HG02798 (cell line): ENCODE data around the gene TEKT5.
"Not testable (repeated sequence)": the region's sequence is repeated elsewhere in the genome, so short reads cannot be mapped to it uniquely, and the experiment has no call there.

Source experiments
- ATAC-seq: cut with Tn5 transposase; IDR thresholded peaks from one replicate; pipeline ENCODE4 v1.9.1; 2021; ENCODE audit warnings: mild to moderate bottlenecking; ENCODE audit not compliant: unreplicated experiment, poor library complexity

TEKT5 gene

DNA sequence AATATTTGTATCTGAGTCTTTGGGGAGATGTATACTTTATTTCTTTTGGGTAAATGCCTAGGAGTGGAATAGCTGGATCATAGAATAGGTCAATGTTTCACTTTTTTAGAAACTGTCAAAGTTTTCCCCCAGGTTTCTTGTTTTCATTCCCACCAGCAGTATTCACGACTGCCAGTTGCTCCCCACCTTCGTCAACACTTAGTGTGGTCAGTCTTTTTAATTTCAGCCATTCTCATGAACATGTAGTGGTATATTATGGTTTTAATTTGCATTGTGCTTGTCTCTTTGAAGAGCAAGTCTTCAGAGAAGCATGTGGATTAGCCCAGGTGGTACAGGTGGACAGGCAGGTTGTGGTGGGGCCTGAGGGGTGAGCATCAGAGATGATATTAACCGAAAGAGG, 53.8 kb downstream of the TEKT5 start:
- no peak for ATAC-seq

DNA sequence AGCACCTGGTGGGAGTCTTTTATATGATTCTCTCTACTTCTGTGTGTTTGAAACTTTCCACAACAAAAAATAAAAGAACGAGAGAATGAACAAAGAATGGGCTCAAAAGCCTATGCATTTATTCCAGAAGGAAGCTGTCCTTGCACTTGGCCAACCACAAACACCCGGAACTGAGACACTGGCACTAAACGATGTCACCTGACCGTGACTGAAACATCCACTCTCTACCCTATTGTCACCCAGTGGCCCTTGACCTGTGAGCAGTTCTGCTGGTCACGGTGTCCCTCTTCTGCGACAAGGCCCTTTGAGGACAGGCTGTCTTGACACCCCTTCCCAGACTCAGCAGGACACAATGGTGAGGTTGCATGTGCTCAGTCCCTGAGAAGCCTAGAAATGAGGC, 56.6 kb downstream of the TEKT5 start:
- ATAC-seq, result no peak

GRCh38 chr16:10637337-10638037, 57.2 kb downstream of the TEKT5 start:
- no peak for ATAC-seq

DNA sequence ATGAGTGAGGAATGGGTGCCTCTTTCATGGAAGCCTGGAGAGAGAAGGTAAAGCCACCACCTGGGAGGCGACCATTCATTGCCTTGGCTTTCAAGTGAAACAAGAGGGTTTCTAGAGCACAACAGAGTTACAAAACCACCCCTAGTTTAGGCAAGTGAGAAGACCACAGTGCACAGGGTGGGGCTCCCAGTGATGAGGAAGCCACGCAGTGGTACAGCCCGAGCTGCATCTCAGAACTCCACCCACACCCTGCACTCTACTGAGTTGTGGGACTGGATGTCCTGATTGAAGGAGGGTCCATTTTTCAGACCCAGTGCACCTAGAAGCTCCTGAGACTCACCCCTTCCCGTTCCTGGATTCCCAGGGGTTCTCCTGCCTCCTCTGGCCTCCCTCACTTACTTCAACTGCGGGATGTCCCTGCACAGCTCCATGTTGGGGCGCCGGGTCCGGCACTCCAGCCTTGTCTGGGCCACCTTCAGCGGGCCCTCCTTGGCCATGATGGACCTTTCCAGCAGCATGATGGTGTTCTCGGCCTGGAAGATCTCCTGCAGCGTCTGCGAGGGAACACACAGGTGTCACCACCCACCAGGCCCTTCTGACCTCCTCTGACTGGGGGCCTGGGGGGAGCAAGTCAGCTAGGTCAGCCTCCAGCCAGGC, 59.2 kb downstream of the TEKT5 start:
- ATAC-seq, result no peak

DNA sequence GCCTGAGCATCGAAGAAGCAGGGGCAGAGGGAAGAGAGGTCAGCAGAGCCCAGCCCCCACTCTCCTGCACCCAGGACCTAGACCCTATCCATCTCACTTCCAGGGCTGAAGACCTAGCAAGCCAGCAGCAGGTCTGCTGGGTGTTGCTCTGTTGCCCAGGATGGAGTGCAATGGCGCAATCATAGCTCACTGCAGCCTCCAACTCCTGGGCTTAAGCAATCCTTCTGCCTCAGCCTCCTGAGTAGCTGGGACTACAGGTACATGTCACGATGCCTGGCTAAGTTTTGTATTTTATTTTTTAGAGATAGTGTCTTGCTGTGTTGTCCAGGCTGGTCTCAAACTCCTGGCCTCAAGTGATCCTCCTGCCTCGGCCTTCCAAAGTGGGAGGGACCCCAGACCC, 61.3 kb downstream of the TEKT5 start:
- ATAC-seq, result not testable (repeated sequence)

DNA sequence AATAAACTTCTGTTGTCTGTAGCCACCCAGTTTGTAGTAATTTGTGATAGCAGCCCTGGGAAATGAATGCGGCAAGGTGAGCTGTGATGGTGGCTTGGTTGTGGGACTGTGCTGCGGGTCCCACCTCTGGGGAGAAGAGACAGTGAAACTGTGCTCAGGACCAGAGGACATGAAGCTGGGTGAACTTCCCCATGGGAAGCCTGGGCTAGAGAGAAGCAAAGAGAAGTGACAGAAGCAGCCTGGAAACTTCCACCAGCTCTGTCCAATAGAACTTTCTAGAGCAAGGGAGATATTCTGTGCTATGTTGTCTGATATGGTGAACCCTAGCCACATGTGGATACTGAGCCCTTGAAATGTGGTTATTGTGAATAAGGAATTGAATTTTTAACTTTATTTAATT, 62.8 kb downstream of the TEKT5 start:
- ATAC-seq, result no peak

DNA sequence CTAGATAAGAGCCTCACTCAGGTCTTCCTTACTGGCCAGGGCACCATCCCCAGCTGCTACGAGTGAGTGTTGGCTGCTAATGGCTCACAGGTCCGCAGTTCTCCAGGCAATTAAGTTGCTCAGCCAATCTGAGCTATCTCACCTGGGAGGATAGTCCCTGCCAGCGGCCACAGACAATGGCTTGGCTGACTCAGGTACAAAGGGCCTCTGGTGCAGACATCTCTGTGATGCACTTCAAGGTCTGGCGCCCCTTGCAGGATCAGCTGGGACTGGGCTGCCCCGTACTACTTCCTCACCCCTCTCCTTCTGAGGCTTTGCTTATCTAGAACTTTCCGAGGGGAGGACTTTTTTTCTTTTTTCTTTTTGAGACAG, 65.2 kb downstream of the TEKT5 start:
- no peak for ATAC-seq

GRCh38 chr16:10625595-10626357, 69.0 kb downstream of the TEKT5 start:
- ATAC-seq, result no peak

- no peak for ATAC-seq
Observed at GRCh38 chr16:10624527-10624926, 70.2 kb downstream of the TEKT5 start.

- ATAC-seq, result no peak
Observed at GRCh38 chr16:10623059-10623458, 71.7 kb downstream of the TEKT5 start.

GRCh38 chr16:10622036-10622921, 72.5 kb downstream of the TEKT5 start:
- ATAC-seq, result no peak

DNA sequence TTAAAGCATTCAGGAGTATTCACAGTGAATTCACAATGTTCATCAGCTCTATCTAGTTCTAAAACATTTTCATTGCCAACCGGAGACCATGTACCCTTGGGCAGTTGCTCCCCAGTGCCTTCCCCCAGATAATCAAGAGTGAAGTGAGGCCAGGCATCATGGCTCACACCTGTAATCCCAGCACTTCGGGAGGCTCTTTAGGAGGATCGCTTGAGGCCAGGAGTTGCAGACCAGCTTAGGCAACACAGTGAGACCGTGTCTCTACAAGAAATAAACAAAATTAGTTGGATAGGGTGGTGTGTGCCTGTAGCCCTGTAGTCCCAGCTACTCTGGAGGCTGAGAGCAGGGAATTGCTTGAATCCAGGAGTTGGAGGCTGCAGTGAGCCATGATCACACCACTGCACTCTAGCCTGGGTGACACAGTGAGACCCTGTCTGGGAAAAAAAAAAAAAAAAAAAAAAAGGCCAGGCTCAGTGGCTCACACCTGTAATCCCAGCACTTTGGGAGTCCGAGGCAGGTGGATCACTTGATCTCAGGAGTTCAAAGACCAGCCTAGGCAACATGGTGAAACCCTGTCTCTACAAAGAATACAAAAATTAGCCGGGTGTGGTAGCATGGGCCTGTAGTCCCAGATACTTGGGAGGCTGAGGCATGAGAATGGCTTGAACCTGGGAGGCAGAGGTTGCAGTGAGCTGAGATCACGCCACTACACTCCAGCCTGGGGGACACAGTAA, 73.3 kb downstream of the TEKT5 start:
- not testable (repeated sequence) for ATAC-seq

- ATAC-seq, result no peak
Observed at GRCh38 chr16:10620120-10620519, 74.6 kb downstream of the TEKT5 start.

DNA sequence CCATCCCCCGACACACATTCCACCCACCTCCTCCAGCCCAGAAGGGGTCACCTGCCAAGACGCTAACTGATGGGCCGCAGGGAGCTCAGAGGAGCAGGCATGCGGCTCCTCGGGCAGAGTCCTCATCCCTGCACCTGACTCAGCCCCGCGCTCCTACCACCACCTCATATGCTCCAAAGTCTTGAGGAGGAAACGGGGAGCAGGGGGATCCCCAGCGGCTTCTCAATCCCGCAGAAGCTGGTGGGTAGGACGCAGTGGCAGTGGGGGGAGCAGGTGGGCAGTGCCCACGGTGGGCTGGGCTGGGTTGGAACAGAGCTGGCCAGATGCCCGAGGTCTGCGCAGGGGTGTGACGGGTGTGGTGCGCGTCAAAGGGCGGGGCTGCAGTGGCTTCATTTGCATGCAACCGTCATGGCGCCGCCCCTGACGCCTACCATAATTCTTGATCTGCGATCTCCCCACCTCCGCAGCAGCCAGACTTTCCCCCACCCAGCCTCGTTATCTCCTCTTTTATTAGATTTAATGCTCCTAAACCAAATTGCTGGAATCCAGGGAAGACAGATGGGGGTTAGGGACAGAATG, 75.4 kb downstream of the TEKT5 start:
- ATAC-seq, result no peak

- no peak for ATAC-seq
Observed at GRCh38 chr16:10618710-10619209, 76.0 kb downstream of the TEKT5 start.

GRCh38 chr16:10617662-10618420, 76.9 kb downstream of the TEKT5 start:
- ATAC-seq, result no peak

DNA sequence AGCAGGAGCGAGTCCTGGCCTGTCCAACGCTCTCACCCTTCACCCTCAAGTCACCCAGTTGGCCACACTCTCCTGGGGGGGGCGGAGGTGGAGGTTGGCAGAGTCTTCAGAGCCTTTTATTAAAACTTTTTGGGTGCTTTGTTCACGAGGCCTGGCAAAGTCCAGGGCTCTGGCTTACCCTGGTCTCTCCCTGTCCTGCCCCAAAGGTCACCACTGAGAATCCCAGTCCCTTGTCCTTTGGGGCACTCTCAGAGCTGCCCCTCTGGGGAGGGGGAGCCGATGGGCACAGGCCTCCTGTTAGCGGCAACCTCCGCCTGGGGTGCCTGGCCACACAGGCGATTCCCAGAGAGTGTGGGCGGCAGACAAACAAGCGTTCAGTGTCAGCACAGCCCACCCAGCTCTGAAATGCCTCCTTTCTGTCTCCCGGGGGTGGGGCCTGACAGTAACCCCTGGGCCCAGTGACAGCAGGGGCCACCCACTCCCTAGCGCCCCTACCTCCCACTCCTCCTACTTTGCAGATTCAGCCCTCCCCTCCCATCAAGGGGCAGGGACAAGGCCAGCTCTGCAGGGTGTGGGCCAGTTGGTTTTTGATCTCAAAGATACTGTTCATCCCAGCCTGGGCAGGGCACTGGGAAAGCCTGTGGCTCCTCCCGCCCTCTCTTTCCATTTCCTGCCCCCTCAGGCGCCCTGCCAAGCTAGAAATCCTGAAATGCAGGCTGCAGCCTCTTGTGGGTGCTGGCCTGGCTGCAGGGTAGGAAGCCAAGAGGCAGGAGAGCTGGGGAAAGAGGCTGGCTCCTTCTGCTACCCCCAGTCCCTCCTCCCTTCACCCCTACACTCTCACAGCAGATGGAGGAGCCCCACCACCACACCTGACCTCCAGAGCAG, 77.7 kb downstream of the TEKT5 start:
- ATAC-seq, result no peak

DNA sequence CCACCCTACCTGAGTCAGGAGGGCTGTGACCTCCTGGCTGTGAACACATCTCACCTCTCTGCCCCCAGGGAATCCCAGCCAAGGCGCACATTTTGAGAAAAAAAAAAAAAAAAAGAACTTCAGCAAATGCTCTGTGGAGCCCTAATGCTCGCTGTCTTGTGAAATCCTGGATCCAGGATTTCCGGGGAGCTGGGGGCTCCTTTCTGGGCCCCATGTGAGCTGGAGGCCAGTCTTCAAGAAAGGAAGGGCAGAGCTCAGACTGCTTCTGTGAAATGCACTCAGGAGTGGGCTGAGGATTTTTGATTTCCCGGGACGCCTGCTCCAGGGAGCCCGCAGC, 78.3 kb downstream of the TEKT5 start:
- no peak for ATAC-seq
